ENCODE measurements around the gene NCKAP5L. TPM values are rescaled to one million over a fixed set of nuclear protein-coding genes. Genes with fewer than 3 reads are reported as not detected.

Gene NCKAP5L
- total RNA-seq, 1 experiment from 2014 or later = 13.3 TPM

DNA sequence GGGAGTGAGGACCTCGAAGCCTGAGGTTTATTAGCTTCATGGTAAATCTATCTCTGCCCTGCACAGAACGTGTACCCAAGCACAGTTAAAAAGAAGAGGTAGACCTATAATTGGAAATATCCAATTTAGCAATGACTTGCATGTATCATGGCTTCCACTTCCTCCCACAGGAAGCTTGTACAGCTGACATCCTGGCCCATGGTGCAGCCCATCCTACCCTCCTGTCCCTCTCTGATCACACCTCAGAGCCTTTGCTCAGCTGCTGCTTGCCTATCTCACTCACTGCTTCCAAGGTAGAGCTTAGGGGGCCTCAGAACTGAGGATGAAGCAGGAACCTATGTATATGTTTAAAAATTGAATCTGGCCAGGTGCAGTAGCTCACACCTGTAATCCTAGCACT, 18.9 kb upstream of the NCKAP5L start:
- H3K79me2 ChIP-seq (ENCODE audit: low read length) = peaks cover 6% of the 10 kb centered on the region
- POLR2A ChIA-PET (ENCODE audit: unreplicated experiment) = no interaction called here
- CTCF ChIA-PET = no interaction called here
- intact Hi-C loops (cut with micrococcal nuclease) = no loop called here
- H4K20me1 ChIP-seq (ENCODE audit: low read length) = no peaks in the 10 kb centered on the region
- no peaks in the 10 kb centered on the region for H3K9me2 ChIP-seq (replicated peaks; ENCODE audit: low read length)
- TF ChIP-seq, protein P1, sequence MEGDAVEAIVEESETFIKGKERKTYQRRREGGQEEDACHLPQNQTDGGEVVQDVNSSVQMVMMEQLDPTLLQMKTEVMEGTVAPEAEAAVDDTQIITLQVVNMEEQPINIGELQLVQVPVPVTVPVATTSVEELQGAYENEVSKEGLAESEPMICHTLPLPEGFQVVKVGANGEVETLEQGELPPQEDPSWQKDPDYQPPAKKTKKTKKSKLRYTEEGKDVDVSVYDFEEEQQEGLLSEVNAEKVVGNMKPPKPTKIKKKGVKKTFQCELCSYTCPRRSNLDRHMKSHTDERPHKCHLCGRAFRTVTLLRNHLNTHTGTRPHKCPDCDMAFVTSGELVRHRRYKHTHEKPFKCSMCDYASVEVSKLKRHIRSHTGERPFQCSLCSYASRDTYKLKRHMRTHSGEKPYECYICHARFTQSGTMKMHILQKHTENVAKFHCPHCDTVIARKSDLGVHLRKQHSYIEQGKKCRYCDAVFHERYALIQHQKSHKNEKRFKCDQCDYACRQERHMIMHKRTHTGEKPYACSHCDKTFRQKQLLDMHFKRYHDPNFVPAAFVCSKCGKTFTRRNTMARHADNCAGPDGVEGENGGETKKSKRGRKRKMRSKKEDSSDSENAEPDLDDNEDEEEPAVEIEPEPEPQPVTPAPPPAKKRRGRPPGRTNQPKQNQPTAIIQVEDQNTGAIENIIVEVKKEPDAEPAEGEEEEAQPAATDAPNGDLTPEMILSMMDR (conservative IDR thresholded peaks at IDR 0.05; ENCODE audit: low read depth, low read length) = no peak
- TF ChIP-seq EZH2phosphoT487 (IDR thresholded peaks at IDR 0.05; ENCODE audit: borderline replicate concordance, low read length) (no peak), EZH2 (IDR thresholded peaks at IDR 0.05; ENCODE audit: low read length, unreplicated experiment) (no peak)
- H3F3A ChIP-seq (ENCODE audit: low read length, unreplicated experiment) = no peaks in the 10 kb centered on the region
- DNase-seq = no peak
- BruUV-seq (replicated peaks) = no TSS peak
- H3K4me3 ChIP-seq (ENCODE audit: low read length) = no peak overlapping the region
- H3K9ac ChIP-seq (ENCODE audit: low read length) = no peak overlapping the region
- H3K4me2 ChIP-seq (ENCODE audit: low read length) = no peak overlapping the region
- H3K27me3 ChIP-seq (ENCODE audit: low read length) = peaks cover 22% of the 10 kb centered on the region; the same call in 1 of the 2 replicates
- ATAC-seq = no peak
- H3K36me3 ChIP-seq (ENCODE audit: low read depth, low read length) = no peaks in the 10 kb centered on the region
- H2AFZ ChIP-seq (ENCODE audit: low read length) = no peak overlapping the region
- H3K27ac ChIP-seq (ENCODE audit: low read length) = no peak overlapping the region
- no peaks in the 10 kb centered on the region for H3K9me3 ChIP-seq (ENCODE audit: low read length)
- peaks cover 8% of the 10 kb centered on the region for H3K4me1 ChIP-seq (ENCODE audit: insufficient read depth, low read length)

DNA sequence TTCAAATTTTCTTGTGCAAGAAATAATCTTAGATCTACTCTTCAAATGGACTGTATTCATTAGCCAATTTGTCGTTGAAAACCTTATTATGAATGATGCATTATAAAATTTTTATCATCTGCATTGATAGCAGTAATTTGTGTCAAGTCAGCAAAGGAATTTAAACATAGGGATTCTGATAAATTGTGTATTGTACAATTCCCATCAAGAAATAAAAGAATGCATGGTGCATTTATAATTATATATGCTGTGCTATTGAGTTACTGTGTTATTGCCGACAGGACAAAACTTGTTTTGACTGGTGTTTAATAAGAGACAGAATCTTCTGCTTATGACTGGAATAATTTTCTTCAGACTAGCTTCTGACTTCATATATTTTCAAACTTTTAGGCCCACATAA, 17.8 kb upstream of the NCKAP5L start:
- Histone ChIP-seq H3K9me3 (ENCODE audit: low read length) (no peaks in the 10 kb centered on the region), H3K27me3 (ENCODE audit: low read length) (peaks cover 17% of the 10 kb centered on the region; the same call in 1 of the 2 replicates), H3K36me3 (ENCODE audit: low read depth, low read length) (no peaks in the 10 kb centered on the region), H2AFZ (ENCODE audit: low read length) (no peak overlapping the region), H3K4me2 (ENCODE audit: low read length) (no peak overlapping the region), H4K20me1 (ENCODE audit: low read length) (no peaks in the 10 kb centered on the region), H3K79me2 (ENCODE audit: low read length) (peaks cover 17% of the 10 kb centered on the region), H3K9ac (ENCODE audit: low read length) (no peak overlapping the region), H3F3A (ENCODE audit: low read length, unreplicated experiment) (no peaks in the 10 kb centered on the region), H3K4me1 (ENCODE audit: insufficient read depth, low read length) (peaks cover 17% of the 10 kb centered on the region), H3K4me3 (ENCODE audit: low read length) (no peak overlapping the region), H3K9me2 (replicated peaks; ENCODE audit: low read length) (no peaks in the 10 kb centered on the region), H3K27ac (ENCODE audit: low read length) (no peak overlapping the region)
- BruUV-seq (replicated peaks) = no TSS peak
- intact Hi-C loops (cut with micrococcal nuclease) = no loop called here
- no peak for ATAC-seq
- ChIA-PET POLR2A (ENCODE audit: unreplicated experiment) (no interaction called here), CTCF (no interaction called here)
- no peak for DNase-seq
- TF ChIP-seq EZH2 (IDR thresholded peaks at IDR 0.05; ENCODE audit: low read length, unreplicated experiment) (no peak), EZH2phosphoT487 (IDR thresholded peaks at IDR 0.05; ENCODE audit: borderline replicate concordance, low read length) (no peak)
- TF ChIP-seq, protein P1 (conservative IDR thresholded peaks at IDR 0.05; ENCODE audit: low read depth, low read length) = no peak

DNA sequence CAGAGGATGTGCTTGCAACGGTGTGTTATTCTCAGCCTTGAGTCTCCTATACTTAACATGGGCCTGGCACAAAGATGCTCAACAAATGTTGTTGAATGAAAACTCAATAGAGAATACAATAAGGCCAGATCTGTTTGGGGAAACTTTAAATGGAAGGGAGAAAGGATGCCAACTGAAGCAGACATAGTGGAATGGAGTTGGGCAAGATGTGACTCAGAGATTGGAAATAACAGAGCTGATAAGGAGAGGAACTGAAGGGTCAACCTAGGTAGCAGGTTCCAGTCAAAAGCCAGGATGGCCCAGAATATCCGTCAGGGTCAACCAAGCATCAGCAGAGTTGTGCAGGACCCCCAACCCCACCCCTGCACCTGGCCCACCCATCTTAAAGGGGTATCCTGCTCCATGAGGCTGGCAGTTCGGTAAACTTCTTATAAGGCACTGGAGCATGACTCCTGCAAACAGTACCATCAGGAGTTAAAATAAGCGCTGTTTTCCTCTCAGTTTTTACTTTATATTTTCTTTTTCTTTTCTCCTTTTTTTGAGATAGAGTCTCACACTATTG, 15.7 kb upstream of the NCKAP5L start:
- peak overlapping the region; percentile 88 for H2AFZ ChIP-seq (ENCODE audit: low read length)
- peak overlapping the region; percentile 97 for H3K4me2 ChIP-seq (ENCODE audit: low read length)
- POLR2A ChIA-PET (ENCODE audit: unreplicated experiment) = no interaction called here

More for the DNA sequence above, 15.7 kb upstream of the NCKAP5L start:
- H3K9me2 ChIP-seq (replicated peaks; ENCODE audit: low read length) = no peaks in the 10 kb centered on the region
- no peak overlapping the region; the same call in 1 of the 2 replicates for H3K9ac ChIP-seq (ENCODE audit: low read length)
- peaks cover 9% of the 10 kb centered on the region; the same call in 1 of the 2 replicates for H3K27me3 ChIP-seq (ENCODE audit: low read length)
- H3K4me1 ChIP-seq (ENCODE audit: insufficient read depth, low read length) = peaks cover 17% of the 10 kb centered on the region
- CTCF ChIA-PET = no interaction called here
- ATAC-seq (no peak), DNase-seq (peak; percentile 10)
- H3K27ac ChIP-seq (ENCODE audit: low read length) = no peak overlapping the region
- H3K9me3 ChIP-seq (ENCODE audit: low read length) = no peaks in the 10 kb centered on the region
- intact Hi-C loops (cut with micrococcal nuclease) = loop anchor here (2.0 kb wide), 1 partner anchor 15 kb away; the partner anchor contains the start of gene NCKAP5L
- BruUV-seq (replicated peaks) = no TSS peak
- peaks cover 22% of the 10 kb centered on the region for H3K79me2 ChIP-seq (ENCODE audit: low read length)
- no peak overlapping the region; the same call in 1 of the 2 replicates for H3K4me3 ChIP-seq (ENCODE audit: low read length)
- TF ChIP-seq, protein P1 (conservative IDR thresholded peaks at IDR 0.05; ENCODE audit: low read depth, low read length) = no peak
- TF ChIP-seq EZH2phosphoT487 (IDR thresholded peaks at IDR 0.05; ENCODE audit: borderline replicate concordance, low read length) (no peak), EZH2 (IDR thresholded peaks at IDR 0.05; ENCODE audit: low read length, unreplicated experiment) (no peak)
- H4K20me1 ChIP-seq (ENCODE audit: low read length) = no peaks in the 10 kb centered on the region
- H3F3A ChIP-seq (ENCODE audit: low read length, unreplicated experiment) = no peaks in the 10 kb centered on the region
- H3K36me3 ChIP-seq (ENCODE audit: low read depth, low read length) = no peaks in the 10 kb centered on the region
